Mesodermal cell (in vitro differentiated cells): ENCODE results near the gene ADAM19.

ENCODE experiments used
- H3K27ac ChIP-seq: 2 replicates; pipeline ENCODE4 v1.7.0; 2013; ENCODE audit warnings: mild to moderate bottlenecking, low read depth, low read length, moderate library complexity; ENCODE audit not compliant: severe bottlenecking
- H3K36me3 ChIP-seq: 2 replicates; pipeline ENCODE4 v1.7.1; 2013; ENCODE audit warnings: mild to moderate bottlenecking, low read length, moderate library complexity; ENCODE audit not compliant: control insufficient read depth, insufficient read depth
- H3K4me1 ChIP-seq: one replicate; pipeline ENCODE4 v1.7.1; 2013; ENCODE audit warnings: mild to moderate bottlenecking, low read length; ENCODE audit not compliant: insufficient read depth, control insufficient read depth, poor library complexity, severe bottlenecking
- H3K4me3 ChIP-seq: 2 replicates; pipeline ENCODE4 v1.7.0; 2013; ENCODE audit warnings: low read length, control low read depth, mild to moderate bottlenecking; ENCODE audit not compliant: insufficient read depth, poor library complexity, severe bottlenecking; ENCODE audit errors: extremely low read depth
- H3K9me3 ChIP-seq: 2 replicates; pipeline ENCODE4 v1.7.1; 2013; ENCODE audit warnings: mild to moderate bottlenecking, low read length, moderate library complexity; ENCODE audit not compliant: control insufficient read depth
- WGBS, 2 experiments: methylation state at CpG; one replicate each; pipeline ENCODE4 v1.1.5; 2013; ENCODE audit warnings: missing lambda C conversion rate in 2 of 2; ENCODE audit not compliant: insufficient coverage in 2 of 2; 5-methylcytosine and 5-hydroxymethylcytosine counted together

The ADAM19 gene

GRCh38 chr5:157510682-157511081 lies 64.9 kb downstream of the ADAM19 start:
- 88 to 100% methylated on average over 1 of the region's 5 CpGs for WGBS, 2 experiments

DNA sequence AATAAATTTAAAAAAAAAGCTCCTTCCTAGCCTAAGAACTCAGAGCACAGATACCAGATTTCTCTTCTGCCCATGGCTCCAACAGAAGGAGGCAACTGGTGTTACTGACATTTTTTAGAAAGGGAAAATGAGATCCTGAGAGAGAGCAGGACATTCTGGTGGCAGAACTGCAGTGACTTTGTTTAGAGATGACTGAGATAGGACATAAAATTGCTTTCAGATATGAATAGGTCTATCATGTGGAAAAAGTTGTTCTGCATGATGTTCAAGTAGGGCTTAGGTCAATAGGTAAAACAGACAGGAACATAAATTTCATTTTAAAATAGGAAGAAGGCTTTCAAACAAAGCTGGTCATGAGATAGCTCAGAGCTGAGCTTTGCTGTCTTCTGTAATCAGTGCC lies 66.0 kb downstream of the ADAM19 start:
- H3K4me3 ChIP-seq = no peak overlapping the region
- no peak overlapping the region for H3K27ac ChIP-seq
- no peaks in the 10 kb centered on the region for H3K9me3 ChIP-seq
- peaks cover 95% of the 10 kb centered on the region for H3K36me3 ChIP-seq
- H3K4me1 ChIP-seq = peaks cover 20% of the 10 kb centered on the region

More at GRCh38 chr5:157510682-157511081, 64.9 kb downstream of the ADAM19 start:
- Histone ChIP-seq H3K9me3 (no peaks in the 10 kb centered on the region), H3K27ac (no peak overlapping the region), H3K36me3 (peaks cover 95% of the 10 kb centered on the region), H3K4me3 (no peak overlapping the region), H3K4me1 (peaks cover 20% of the 10 kb centered on the region)

DNA sequence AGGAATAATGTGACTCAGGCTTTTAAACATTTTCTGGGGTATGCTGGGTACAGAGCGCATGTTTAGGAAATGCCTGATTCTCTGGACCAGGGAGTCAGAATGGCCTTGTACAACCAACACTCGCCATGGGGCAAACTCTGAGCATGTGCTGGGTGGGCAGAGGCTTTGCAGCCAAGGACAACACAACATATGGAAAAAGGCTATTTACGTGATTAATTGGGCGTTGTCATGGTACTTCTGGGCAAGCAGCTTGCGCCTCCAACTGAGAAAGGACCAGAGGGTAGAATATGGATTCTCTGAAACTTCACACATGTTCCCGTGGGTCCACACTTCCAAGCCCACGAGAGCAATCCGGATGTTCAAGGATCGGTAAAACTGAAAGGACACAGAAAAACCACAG lies 66.5 kb downstream of the ADAM19 start:
- Histone ChIP-seq H3K27ac (no peak overlapping the region), H3K9me3 (no peaks in the 10 kb centered on the region), H3K4me1 (peaks cover 20% of the 10 kb centered on the region), H3K36me3 (peaks cover 95% of the 10 kb centered on the region), H3K4me3 (no peak overlapping the region)
- WGBS, 2 experiments = 90 to 97% methylated on average over 6 to 7 of the region's 9 CpGs

- WGBS, 2 experiments = 95 to 98% methylated on average over 10 of the region's 14 CpGs
- H3K9me3 ChIP-seq = no peaks in the 10 kb centered on the region
These were observed 68.4 kb downstream of the ADAM19 start for GRCh38 chr5:157506981-157507780.

DNA sequence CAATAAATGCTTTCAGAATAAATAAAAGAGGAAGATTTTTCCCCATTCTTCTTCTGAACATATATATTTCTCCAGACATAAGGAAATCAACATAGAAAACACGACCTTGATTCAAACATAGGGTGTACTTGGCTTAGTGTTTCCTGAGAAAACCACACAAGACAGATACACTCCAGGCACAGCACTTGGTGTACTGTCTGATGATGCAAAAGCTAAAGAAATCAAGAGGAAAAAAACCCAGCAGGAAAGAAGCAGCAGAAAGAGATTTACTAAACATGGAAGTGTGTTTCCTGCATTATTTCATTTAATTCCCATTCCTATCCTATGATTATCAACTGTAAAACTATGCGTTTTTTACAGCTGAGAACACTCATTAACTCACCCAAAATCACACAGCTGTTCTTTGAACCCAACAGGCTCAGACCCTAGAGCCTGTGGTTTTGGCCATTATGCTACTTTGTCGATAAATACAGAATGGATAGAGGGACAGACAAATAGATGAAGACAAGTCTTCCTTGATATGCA lies 69.4 kb downstream of the ADAM19 start:
- Histone ChIP-seq H3K9me3 (no peaks in the 10 kb centered on the region), H3K27ac (no peak overlapping the region), H3K4me3 (no peak overlapping the region), H3K36me3 (peaks cover 100% of the 10 kb centered on the region), H3K4me1 (no peaks in the 10 kb centered on the region)
- 100% methylated on average over 1 to 2 of the region's 3 CpGs for WGBS, 2 experiments

More at GRCh38 chr5:157506981-157507780, 68.4 kb downstream of the ADAM19 start:
- Histone ChIP-seq H3K36me3 (peaks cover 95% of the 10 kb centered on the region), H3K4me1 (peaks cover 4% of the 10 kb centered on the region), H3K27ac (no peak overlapping the region), H3K4me3 (no peak overlapping the region)

GRCh38 chr5:157505496-157505895 lies 70.1 kb downstream of the ADAM19 start:
- peaks cover 100% of the 10 kb centered on the region for H3K36me3 ChIP-seq
- H3K9me3 ChIP-seq = no peaks in the 10 kb centered on the region
- no peak overlapping the region for H3K27ac ChIP-seq
- WGBS, 2 experiments = 93 to 99% methylated on average over 6 of the region's 6 CpGs
- H3K4me3 ChIP-seq = no peak overlapping the region
- H3K4me1 ChIP-seq = no peaks in the 10 kb centered on the region

DNA sequence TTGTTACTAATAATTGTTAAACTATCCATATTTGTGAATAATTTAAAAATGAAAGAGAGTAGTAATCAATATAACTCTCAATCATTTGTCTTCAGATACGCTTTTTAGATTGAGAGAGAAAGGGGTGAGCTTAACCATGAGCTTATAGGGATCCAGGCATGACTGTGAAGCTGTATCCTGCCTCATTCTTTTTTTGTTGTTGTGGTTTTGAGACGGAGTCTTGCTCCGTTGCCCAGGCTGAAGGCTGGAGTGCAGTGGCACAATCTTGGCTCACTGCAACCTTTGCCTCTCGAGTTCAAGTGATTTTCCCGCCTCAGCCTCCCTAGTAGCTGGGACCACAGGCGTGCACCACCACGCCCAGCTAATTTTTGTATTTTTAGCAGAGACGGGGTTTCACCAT lies 71.5 kb downstream of the ADAM19 start:
- H3K9me3 ChIP-seq = no peaks in the 10 kb centered on the region
- H3K4me1 ChIP-seq = no peaks in the 10 kb centered on the region
- no peak overlapping the region for H3K4me3 ChIP-seq
- WGBS, 2 experiments = 73 to 92% methylated on average over 4 to 6 of the region's 8 CpGs
- H3K36me3 ChIP-seq = peaks cover 100% of the 10 kb centered on the region
- no peak overlapping the region for H3K27ac ChIP-seq

- Histone ChIP-seq H3K27ac (no peak overlapping the region), H3K4me1 (no peaks in the 10 kb centered on the region), H3K36me3 (peaks cover 97% of the 10 kb centered on the region), H3K9me3 (no peaks in the 10 kb centered on the region), H3K4me3 (no peak overlapping the region)
- WGBS, 2 experiments = 95 to 98% methylated on average over 6 to 7 of the region's 8 CpGs
These were observed 73.4 kb downstream of the ADAM19 start for GRCh38 chr5:157502143-157502647.

DNA sequence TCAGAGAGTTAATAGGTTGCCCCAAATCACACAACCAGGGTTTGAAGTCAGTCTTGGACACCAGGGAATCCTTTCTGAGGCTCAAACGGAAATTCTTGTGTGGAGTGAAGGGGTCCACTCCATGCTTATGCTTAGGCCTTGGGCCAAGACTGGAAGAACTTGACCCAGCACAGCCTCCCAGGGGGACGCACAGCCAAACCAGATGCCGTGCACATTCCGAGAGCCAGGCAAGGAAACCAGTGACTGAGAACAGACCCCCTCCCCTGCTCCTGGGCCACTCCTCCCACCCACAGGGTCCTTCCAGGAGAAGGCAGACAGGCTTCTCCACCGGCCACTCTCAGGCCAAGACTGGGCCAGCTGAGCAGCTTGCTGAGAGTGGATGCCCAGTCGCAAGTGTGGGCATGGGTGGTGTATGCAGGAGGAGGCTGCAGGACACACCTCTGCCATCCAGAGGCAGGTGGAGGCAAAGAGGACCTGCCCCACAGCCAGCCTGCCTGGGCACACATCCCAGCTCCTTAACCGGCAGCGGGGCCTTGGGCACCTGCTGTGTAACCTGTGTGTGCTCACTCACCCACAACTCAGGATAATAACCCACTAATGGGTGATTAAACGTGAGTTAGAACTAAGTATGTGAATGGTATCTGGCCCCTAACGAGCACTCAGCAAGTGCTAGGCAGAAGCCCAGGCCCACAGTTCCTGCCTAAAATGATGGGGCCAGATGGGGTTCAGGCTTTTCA lies 77.5 kb downstream of the ADAM19 start:
- Histone ChIP-seq H3K9me3 (no peaks in the 10 kb centered on the region), H3K27ac (no peak overlapping the region), H3K4me3 (no peak overlapping the region), H3K4me1 (no peaks in the 10 kb centered on the region), H3K36me3 (peaks cover 94% of the 10 kb centered on the region)
- WGBS, 2 experiments = 90 to 95% methylated on average over 3 to 7 of the region's 10 CpGs

DNA sequence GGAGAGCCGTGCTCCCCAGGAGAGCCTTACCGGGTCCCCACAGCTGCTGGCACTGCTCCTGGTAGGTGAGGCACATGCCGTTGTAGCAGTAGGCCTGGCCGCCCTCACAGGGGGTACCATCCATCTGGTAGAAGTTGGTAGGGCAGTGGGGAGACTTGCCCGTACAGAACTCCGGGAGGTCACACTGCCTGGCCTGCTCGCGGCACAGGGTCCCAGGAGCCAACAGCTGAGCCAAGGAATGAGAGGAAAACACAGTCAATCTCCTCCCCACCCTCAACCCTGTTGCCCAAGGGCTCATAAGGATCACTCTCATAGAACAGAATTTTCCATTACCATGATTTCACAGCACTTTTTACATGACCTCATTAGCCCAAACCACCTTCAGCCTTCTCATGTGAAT lies 78.7 kb downstream of the ADAM19 start:
- peaks cover 94% of the 10 kb centered on the region for H3K36me3 ChIP-seq
- WGBS, 2 experiments = 88 to 96% methylated on average over 6 to 8 of the region's 8 CpGs

More for the DNA sequence above, 78.7 kb downstream of the ADAM19 start:
- Histone ChIP-seq H3K4me3 (no peak overlapping the region), H3K27ac (no peak overlapping the region), H3K9me3 (no peaks in the 10 kb centered on the region), H3K4me1 (no peaks in the 10 kb centered on the region)
